Coronary artery (tissue), 2 donors: ENCODE measurements around the gene PRKN.

Experiments used
- DNase-seq: peaks from one replicate; pipeline ENCODE4 v3.0.0-alpha.2; 2017; ENCODE audit warnings: low spot score
- H3K27ac ChIP-seq, 2 donors: fragments of 200-600 bp; sonication (generic); one replicate each; pipeline ENCODE4 v1.5.1; 2016 to 2019
- H3K4me3 ChIP-seq: fragments of 200-600 bp; sonication (generic); 2 replicates; pipeline ENCODE4 v1.5.1; 2016; ENCODE audit warnings: mild to moderate bottlenecking, moderate library complexity
- CTCF ChIP-seq: fragments of 200-600 bp; sonication (generic); IDR thresholded peaks from one replicate; pipeline ENCODE4 v1.5.1; 2019; ENCODE audit warnings: antibody characterized with exemption

The PRKN gene

DNA sequence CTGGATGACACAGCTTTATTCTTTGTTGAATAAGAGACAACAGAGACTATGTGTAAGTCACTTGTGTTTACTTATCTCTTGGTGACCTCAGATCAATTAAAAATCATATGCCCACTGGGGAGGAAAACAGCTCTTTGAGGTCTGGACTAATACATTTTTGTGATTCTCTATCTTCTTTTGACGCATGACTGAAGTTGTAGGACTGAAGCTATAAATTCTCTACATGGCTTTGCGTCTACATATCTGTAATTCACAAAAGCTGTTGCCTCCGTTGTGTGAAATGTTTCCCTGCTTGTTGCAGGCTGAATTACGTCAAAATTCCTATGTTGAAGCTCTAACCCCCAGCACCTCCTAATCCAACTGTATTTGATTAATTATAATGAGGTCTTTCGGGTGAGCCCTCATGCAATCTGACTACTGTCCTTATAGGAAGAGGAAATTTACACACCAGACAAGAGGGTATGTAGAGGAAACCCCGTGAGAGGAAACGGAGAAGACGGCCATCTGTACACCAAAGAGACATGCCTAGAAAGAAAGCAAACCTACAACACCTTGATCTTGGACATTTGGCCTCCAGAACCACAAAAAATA is 481.6 kb downstream of the PRKN start:
- TF ChIP-seq CTCF, result no peak
- no peak overlapping the region for H3K27ac ChIP-seq
- no peak for DNase-seq

GRCh38 chr6:162244031-162244430 is 483.5 kb downstream of the PRKN start:
- TF ChIP-seq CTCF, result no peak
- Histone ChIP-seq H3K4me3 (no peak overlapping the region), H3K27ac (no peak overlapping the region)
- no peak for DNase-seq

More for the DNA sequence above, 481.6 kb downstream of the PRKN start:
- no peak overlapping the region for H3K4me3 ChIP-seq

- Histone ChIP-seq H3K27ac (no peak overlapping the region), H3K4me3 (no peak overlapping the region)
- DNase-seq, result no peak
- no peak for TF ChIP-seq CTCF
Observed at GRCh38 chr6:162242915-162243314, 484.7 kb downstream of the PRKN start.

- no peak for DNase-seq
- no peak for TF ChIP-seq CTCF
Observed at GRCh38 chr6:162239330-162239729, 488.2 kb downstream of the PRKN start.

GRCh38 chr6:162238675-162239074 is 488.9 kb downstream of the PRKN start:
- no peak for DNase-seq
- no peak for TF ChIP-seq CTCF
- Histone ChIP-seq H3K27ac (no peak overlapping the region), H3K4me3 (no peak overlapping the region)

More at GRCh38 chr6:162239330-162239729, 488.2 kb downstream of the PRKN start:
- H3K4me3 ChIP-seq, result no peak overlapping the region
- H3K27ac ChIP-seq, result no peak overlapping the region

DNA sequence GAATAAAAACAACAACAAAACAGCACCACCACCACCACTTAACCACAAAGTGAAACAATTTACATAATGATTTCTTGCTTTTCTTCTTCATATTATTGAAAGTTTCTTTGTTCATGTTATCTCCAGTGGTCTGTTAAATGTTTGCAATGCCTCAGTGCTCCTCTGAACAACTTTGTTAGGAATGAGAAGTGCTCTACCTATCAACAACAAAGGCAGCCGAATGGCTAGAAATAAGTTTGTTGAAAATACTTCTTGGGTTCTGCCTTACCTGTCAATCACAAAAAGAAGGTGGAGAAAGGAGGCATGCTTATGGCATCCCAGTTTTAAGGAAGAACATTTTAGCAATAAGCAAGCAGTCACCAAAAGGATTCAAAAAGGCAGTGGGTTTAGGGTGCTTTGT is 490.2 kb downstream of the PRKN start:
- no peak overlapping the region for H3K4me3 ChIP-seq

More for the DNA sequence above, 490.2 kb downstream of the PRKN start:
- DNase-seq, result no peak
- no peak for TF ChIP-seq CTCF
- H3K27ac ChIP-seq, result no peak overlapping the region
